Femur (tissue), 1 donor: ENCODE results near the gene TRIM74.
"Not testable (repeated sequence)": the region's sequence is repeated elsewhere in the genome, so short reads cannot be mapped to it uniquely, and the experiment has no call there.

Source experiments
- DNase-seq: peaks from one replicate; pipeline ENCODE4 v3.0.0-alpha.2; 2017

TRIM74 gene

GRCh38 chr7:72968980-72969516, at the start of gene TRIM74:
TRIM74 (minus strand) TSS chr7:72969466; CDS start chr7:72966157, 3,309 bp downstream.
- not testable (repeated sequence) for DNase-seq

GRCh38 chr7:73006491-73006890, 37.2 kb upstream of the TRIM74 start:
- not testable (repeated sequence) for DNase-seq

- DNase-seq = not testable (repeated sequence)
These were observed 36.6 kb upstream of the TRIM74 start for GRCh38 chr7:73005693-73006447.

- DNase-seq = not testable (repeated sequence)
These were observed 36.1 kb upstream of the TRIM74 start for GRCh38 chr7:73005356-73005692.

GRCh38 chr7:72997887-72998468, 28.7 kb upstream of the TRIM74 start:
- not testable (repeated sequence) for DNase-seq

GRCh38 chr7:72997447-72997846, 28.2 kb upstream of the TRIM74 start:
- DNase-seq = not testable (repeated sequence)

- not testable (repeated sequence) for DNase-seq
These were observed 26.2 kb upstream of the TRIM74 start for GRCh38 chr7:72995484-72995883.

GRCh38 chr7:72990146-72990913, 21.1 kb upstream of the TRIM74 start:
- not testable (repeated sequence) for DNase-seq

- DNase-seq = not testable (repeated sequence)
These were observed 12.8 kb upstream of the TRIM74 start for GRCh38 chr7:72982084-72982483.

- not testable (repeated sequence) for DNase-seq
These were observed 11.1 kb upstream of the TRIM74 start for GRCh38 chr7:72980382-72980781.

- DNase-seq = not testable (repeated sequence)
These were observed 7.2 kb upstream of the TRIM74 start for GRCh38 chr7:72976434-72976833.

GRCh38 chr7:72975656-72976286, 6.5 kb upstream of the TRIM74 start:
- DNase-seq = peak; percentile 28

- not testable (repeated sequence) for DNase-seq
These were observed 5.5 kb upstream of the TRIM74 start for GRCh38 chr7:72974781-72975180.

- DNase-seq = not testable (repeated sequence)
These were observed 2.2 kb upstream of the TRIM74 start for GRCh38 chr7:72971505-72971904.

- not testable (repeated sequence) for DNase-seq
These were observed 422 bp upstream of the TRIM74 start for GRCh38 chr7:72969688-72970087.

- not testable (repeated sequence) for DNase-seq
These were observed 2.4 kb downstream of the TRIM74 start for GRCh38 chr7:72966892-72967291.

GRCh38 chr7:72965186-72965975, 3.9 kb downstream of the TRIM74 start:
- DNase-seq = not testable (repeated sequence)

- not testable (repeated sequence) for DNase-seq
These were observed 6.2 kb downstream of the TRIM74 start for GRCh38 chr7:72963056-72963455.

- not testable (repeated sequence) for DNase-seq
These were observed 8.0 kb downstream of the TRIM74 start for GRCh38 chr7:72961346-72961650.

- not testable (repeated sequence) for DNase-seq
These were observed 8.5 kb downstream of the TRIM74 start for GRCh38 chr7:72960626-72961345.

GRCh38 chr7:72960029-72960428, 9.2 kb downstream of the TRIM74 start:
- DNase-seq = not testable (repeated sequence)
